Large intestine (tissue), 3 donors: Measurements from ENCODE around the gene JPH4. TPM values are rescaled to one million over a fixed set of nuclear protein-coding genes. Genes with fewer than 3 reads are reported as not detected.
A peak's percentile ranks its signal among the peaks of the same experiment; 100 is the strongest.

ENCODE experiments used
- DNase-seq, 2 donors: peaks; one replicate each; pipeline versions ENCODE4 v3.0.0 to v3.0.0-alpha.2; 2013
- H3K27ac ChIP-seq: one replicate; pipeline ENCODE4 v1.5.1; 2013; ENCODE audit warnings: low read length
- H3K27me3 ChIP-seq: 2 replicates; pipeline ENCODE4 v1.6.1; 2013; ENCODE audit warnings: low read length; ENCODE audit not compliant: control insufficient read depth, insufficient read depth
- H3K36me3 ChIP-seq: 2 replicates; pipeline ENCODE4 v1.6.1; 2013; ENCODE audit warnings: low read length; ENCODE audit not compliant: control insufficient read depth, insufficient read depth
- H3K4me1 ChIP-seq: one replicate; pipeline ENCODE4 v1.6.1; 2013; ENCODE audit warnings: low read length; ENCODE audit not compliant: control insufficient read depth, insufficient read depth
- H3K4me3 ChIP-seq: one replicate; pipeline ENCODE4 v1.5.1; 2013; ENCODE audit warnings: low read length
- H3K9me3 ChIP-seq: one replicate; pipeline ENCODE4 v1.6.1; 2013; ENCODE audit warnings: mild to moderate bottlenecking, low read depth, low read length, moderate library complexity; ENCODE audit not compliant: control insufficient read depth
- WGBS: methylation state at CpG from one replicate; pipeline ENCODE4 v1.1.5; 2013; ENCODE audit warnings: low lambda C conversion rate; ENCODE audit not compliant: insufficient coverage; 5-methylcytosine and 5-hydroxymethylcytosine counted together
- polyA plus RNA-seq: library from polyadenylated mRNA; unstranded; fragments of 120-200 nt; gene quantifications from one replicate; pipeline ENCODE4 v1.2.1, GENCODE V29; 2013

Gene JPH4
- polyA plus RNA-seq, 1 donor, result 6.6 TPM

DNA sequence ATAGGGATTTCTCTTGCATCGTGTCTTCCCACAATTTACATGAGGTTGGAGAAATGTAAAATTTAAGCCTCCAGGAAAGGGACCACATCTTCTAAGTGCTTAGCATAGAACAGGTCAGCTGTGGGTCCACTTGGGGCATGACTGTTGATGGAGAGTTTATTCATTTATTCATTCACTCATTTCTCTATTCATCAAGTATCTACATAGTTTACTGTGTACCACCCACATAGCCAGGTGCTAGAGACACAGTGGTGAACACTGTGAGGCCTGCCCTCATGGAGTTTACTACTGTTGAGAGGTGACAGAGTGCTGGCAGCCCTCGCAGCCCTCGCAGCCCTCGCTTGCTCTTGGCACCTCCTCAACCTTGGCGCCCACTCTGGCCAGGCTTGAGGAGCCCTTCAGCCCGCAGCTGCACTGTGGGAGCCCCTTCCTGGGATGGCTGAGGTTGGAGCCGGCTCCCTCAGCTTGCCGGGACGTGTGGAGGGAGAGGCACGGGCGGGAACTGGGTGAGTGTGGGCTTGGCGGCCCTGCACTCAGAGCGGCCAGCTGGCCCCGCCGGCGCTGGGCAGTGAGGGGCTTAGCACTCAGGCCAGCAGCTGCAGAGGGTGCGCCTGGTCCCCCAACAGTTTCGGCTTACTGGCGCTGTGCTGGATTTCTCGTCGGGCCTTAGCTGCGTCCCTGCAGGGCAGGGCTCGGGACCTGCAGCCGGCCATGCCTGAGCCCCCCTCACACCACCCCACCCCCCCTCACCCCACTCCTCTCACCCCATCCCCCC, 1.7 kb upstream of the JPH4 start:
- no peak for DNase-seq
- Histone ChIP-seq H3K27me3 (peaks cover 42% of the 10 kb centered on the region), H3K4me1 (peaks cover 7% of the 10 kb centered on the region), H3K36me3 (no peaks in the 10 kb centered on the region), H3K9me3 (peaks cover 8% of the 10 kb centered on the region), H3K27ac (no peak overlapping the region), H3K4me3 (no peak overlapping the region)
- WGBS, result no CpG with 5 or more reads among the region's 24 CpGs

- H3K4me3 ChIP-seq, result no peak overlapping the region
- peaks cover 48% of the 10 kb centered on the region for H3K27me3 ChIP-seq
- no peak overlapping the region for H3K27ac ChIP-seq
- peaks cover 7% of the 10 kb centered on the region for H3K4me1 ChIP-seq
- H3K9me3 ChIP-seq, result peaks cover 8% of the 10 kb centered on the region
- DNase-seq, result no peak
- no peaks in the 10 kb centered on the region for H3K36me3 ChIP-seq
Observed at GRCh38 chr14:23579739-23580138, 1.1 kb upstream of the JPH4 start.

DNA sequence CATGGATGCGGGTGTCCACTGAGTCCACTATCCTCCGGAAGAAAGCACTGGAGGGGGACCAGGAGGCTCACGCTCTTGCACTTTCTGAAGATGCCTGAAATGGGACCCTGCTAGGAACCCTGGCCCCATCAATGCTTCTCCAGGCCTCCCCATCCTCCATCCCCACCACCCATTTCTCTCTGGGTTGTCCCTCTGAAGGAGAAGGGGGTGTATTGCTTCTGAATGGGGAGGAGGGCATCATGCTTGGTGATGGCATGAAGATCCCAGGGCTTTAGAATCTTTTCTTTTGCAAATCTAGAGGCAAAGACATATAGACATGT, 681 bp upstream of the JPH4 start:
- DNase-seq, result no peak
- Histone ChIP-seq H3K9me3 (peaks cover 8% of the 10 kb centered on the region), H3K4me3 (no peak overlapping the region), H3K27me3 (peaks cover 53% of the 10 kb centered on the region), H3K4me1 (peaks cover 7% of the 10 kb centered on the region), H3K27ac (no peak overlapping the region), H3K36me3 (no peaks in the 10 kb centered on the region)
- WGBS, result no CpG with 5 or more reads among the region's 3 CpGs

DNA sequence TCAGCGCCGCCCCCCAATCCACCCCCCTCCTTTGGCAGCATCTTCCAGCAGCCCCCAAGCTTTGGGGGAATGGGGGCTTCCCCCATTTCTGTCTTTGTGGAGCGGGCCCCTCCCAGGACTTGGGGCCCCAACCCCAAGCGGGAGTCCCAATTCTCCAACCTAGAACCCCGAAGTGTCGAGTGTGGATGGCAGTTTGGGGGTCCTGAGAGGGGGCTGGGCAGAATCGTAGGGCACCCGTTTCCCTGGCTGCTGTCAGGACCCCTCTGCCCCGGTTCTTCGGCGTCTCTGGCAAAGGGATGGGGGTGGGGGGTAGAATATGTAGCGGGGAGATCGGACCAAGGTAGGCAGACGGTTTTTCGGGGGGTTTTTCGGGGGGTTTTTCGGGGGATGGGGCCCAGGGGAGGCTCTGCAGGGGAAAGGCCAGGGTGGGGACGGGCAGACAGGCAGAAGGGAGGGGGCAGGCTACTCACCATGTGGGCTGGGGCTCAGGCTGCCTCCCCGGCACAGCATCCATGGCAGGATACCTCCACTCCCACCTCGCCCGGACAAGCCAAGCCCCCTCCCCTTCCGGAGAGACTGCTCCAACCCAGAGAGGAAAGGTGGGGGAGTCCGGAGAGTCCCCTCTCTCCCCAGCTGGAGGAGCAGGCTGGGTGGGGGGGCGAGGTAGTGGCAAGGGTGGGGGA, 739 bp downstream of the JPH4 start:
- peaks cover 7% of the 10 kb centered on the region for H3K4me1 ChIP-seq
- no peaks in the 10 kb centered on the region for H3K36me3 ChIP-seq
- DNase-seq, result no peak
- no CpG with 5 or more reads among the region's 24 CpGs for WGBS
- peaks cover 8% of the 10 kb centered on the region for H3K9me3 ChIP-seq
- peak overlapping the region; percentile 26 for H3K4me3 ChIP-seq
- H3K27ac ChIP-seq, result no peak overlapping the region
- H3K27me3 ChIP-seq, result peaks cover 60% of the 10 kb centered on the region

GRCh38 chr14:23577004-23577681, 1.4 kb downstream of the JPH4 start:
- DNase-seq, result no peak
- Histone ChIP-seq H3K27me3 (peaks cover 64% of the 10 kb centered on the region), H3K4me3 (peak overlapping the region; percentile 26), H3K9me3 (peaks cover 8% of the 10 kb centered on the region), H3K4me1 (peaks cover 7% of the 10 kb centered on the region), H3K27ac (no peak overlapping the region), H3K36me3 (no peaks in the 10 kb centered on the region)
- no CpG with 5 or more reads among the region's 67 CpGs for WGBS

GRCh38 chr14:23573384-23574015, 5.1 kb downstream of the JPH4 start:
- WGBS, result no CpG with 5 or more reads among the region's 5 CpGs
- DNase-seq, result no peak
- peaks cover 58% of the 10 kb centered on the region for H3K27me3 ChIP-seq
- no peak overlapping the region for H3K27ac ChIP-seq
- H3K4me1 ChIP-seq, result peaks cover 13% of the 10 kb centered on the region
- H3K4me3 ChIP-seq, result no peak overlapping the region
- H3K9me3 ChIP-seq, result peaks cover 8% of the 10 kb centered on the region
- no peaks in the 10 kb centered on the region for H3K36me3 ChIP-seq

- Histone ChIP-seq H3K36me3 (no peaks in the 10 kb centered on the region), H3K27ac (no peak overlapping the region), H3K27me3 (peaks cover 52% of the 10 kb centered on the region), H3K4me1 (peaks cover 20% of the 10 kb centered on the region), H3K9me3 (peaks cover 8% of the 10 kb centered on the region), H3K4me3 (no peak overlapping the region)
- WGBS, result no CpG with 5 or more reads among the region's 4 CpGs
- DNase-seq, result no peak
Observed at GRCh38 chr14:23572836-23573235, 5.8 kb downstream of the JPH4 start.

DNA sequence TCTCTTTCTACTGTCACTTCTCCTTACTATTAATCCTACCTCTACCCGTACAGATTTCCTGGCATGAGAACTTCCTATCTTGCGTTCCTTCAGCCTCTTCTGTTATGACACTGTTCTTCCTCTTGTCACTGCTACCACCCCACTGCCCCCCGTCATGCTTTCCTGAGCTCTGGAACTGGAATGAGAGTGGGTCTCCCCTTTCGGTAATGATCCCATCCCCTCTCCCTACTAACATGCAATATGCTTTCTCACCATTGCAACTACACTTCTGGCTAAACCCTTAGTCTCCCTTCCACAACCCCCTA, 6.1 kb downstream of the JPH4 start:
- Histone ChIP-seq H3K4me3 (no peak overlapping the region), H3K27ac (no peak overlapping the region), H3K4me1 (peaks cover 21% of the 10 kb centered on the region), H3K9me3 (peaks cover 8% of the 10 kb centered on the region), H3K36me3 (no peaks in the 10 kb centered on the region), H3K27me3 (peaks cover 48% of the 10 kb centered on the region)
- no peak for DNase-seq
- 35% methylated on average over 2 of the region's 4 CpGs for WGBS

- no peak overlapping the region for H3K4me3 ChIP-seq
- peaks cover 20% of the 10 kb centered on the region for H3K4me1 ChIP-seq
- no peaks in the 10 kb centered on the region for H3K36me3 ChIP-seq
- H3K27ac ChIP-seq, result no peak overlapping the region
- WGBS, result 83% methylated on average over 1 of the region's 14 CpGs
- H3K9me3 ChIP-seq, result peaks cover 6% of the 10 kb centered on the region
- peaks cover 42% of the 10 kb centered on the region for H3K27me3 ChIP-seq
- no peak for DNase-seq
Observed at GRCh38 chr14:23571701-23572523, 6.7 kb downstream of the JPH4 start.
